PC-9 (cell line): ENCODE results near the gene ERVFRD-1.

Source experiments
- CTCF ChIP-seq: fragments of 200-600 bp; sonication (generic); conservative IDR thresholded peaks from 2 replicates; pipeline ENCODE4 v1.6.1; 2017; ENCODE audit warnings: mixed run types, antibody characterized with exemption, mild to moderate bottlenecking, moderate library complexity
- EZH2 ChIP-seq: fragments of 200-600 bp; sonication (generic); IDR thresholded peaks from 2 replicates; pipeline ENCODE4 v1.8.0; 2017; ENCODE audit warnings: antibody characterized with exemption, low read depth

GRCh38 chr6:11110921-11111768, at the start of gene ERVFRD-1:
- TF ChIP-seq CTCF (no peak), EZH2 (no peak)
